GM12878 (cell line): ENCODE measurements around the gene EBF3. TPM values are rescaled to one million over a fixed set of nuclear protein-coding genes. Genes with fewer than 3 reads are reported as not detected.

ENCODE experiments used
- ATAC-seq: fragments of 200-7000 bp; cut with Tn5 transposase; 3 replicates; pipeline ENCODE4 v1.9.1; 2020; ENCODE audit warnings: mild to moderate bottlenecking, moderate library complexity
- BruUV-seq: library from RNA; stranded (reverse); fragments of 400-500 nt; replicated peaks from 2 replicates; lab custom pipeline; 2021; lab: Mats Ljungman, UMichigan
- CTCF ChIA-PET: fragments of 300-600 bp; sonication (Branson Sonifier 250); formaldehyde crosslinking; extraction: SDS; loops from one replicate; lab custom pipeline; 2021; ENCODE audit warnings: inconsistent platforms; lab: Yijun Ruan, JAX
- POLR2A ChIA-PET: fragments of 350-600 bp; formaldehyde crosslinking; extraction: SDS; loops from one replicate; lab custom pipeline; 2021; ENCODE audit warnings: inconsistent platforms; lab: Charles Lee
- RAD21 ChIA-PET: fragments of 300-600 bp; sonication (Branson Sonifier 250); formaldehyde crosslinking; loops from one replicate; lab custom pipeline; 2023; ENCODE audit warnings: antibody characterized with exemption; ENCODE audit not compliant: unreplicated experiment; lab: Charles Lee
- SMC1A ChIA-PET: fragments of 300-600 bp; sonication (Branson Sonifier 250); formaldehyde crosslinking; loops from one replicate; lab custom pipeline; 2023; ENCODE audit not compliant: unreplicated experiment, uncharacterized antibody; lab: Charles Lee
- DNase-seq: peaks from one replicate; pipeline ENCODE4 v3.0.0-alpha.2; 2011; ENCODE audit warnings: low read depth, low spot score
- FAIRE-seq: peaks from 3 replicates; lab custom pipeline; 2011; peaks lifted over from hg19 to GRCh38; lab: Jason Lieb, UNC
- H2AFZ ChIP-seq: 2 replicates; pipeline ENCODE4 v1.6.0; 2011; ENCODE audit warnings: low read depth, low read length, control low read depth; ENCODE audit not compliant: control insufficient read depth
- H3K27ac ChIP-seq: 2 replicates; pipeline ENCODE4 v1.5.1; 2011; ENCODE audit warnings: control low read depth; ENCODE audit not compliant: control insufficient read depth, insufficient read depth
- H3K27me3 ChIP-seq, 2 experiments: replicated peaks in 1 of 2; 2 replicates each; pipeline versions ENCODE4 v1.6.0 to v1.6.1; 2011; ENCODE audit warnings: low read length in 1 of 2; ENCODE audit not compliant: control insufficient read depth in 2 of 2, insufficient read depth in 2 of 2
- H3K36me3 ChIP-seq, 2 experiments: 2 replicates each; pipeline ENCODE4 v1.5.1; 2011; ENCODE audit warnings: low read length in 1 of 2; ENCODE audit not compliant: control insufficient read depth in 2 of 2, insufficient read depth in 2 of 2
- H3K4me1 ChIP-seq: 2 replicates; pipeline ENCODE4 v1.6.1; 2011; ENCODE audit warnings: mild to moderate bottlenecking, low read length, moderate library complexity, mixed read lengths; ENCODE audit not compliant: control insufficient read depth, insufficient read depth
- H3K4me2 ChIP-seq: 2 replicates; pipeline ENCODE4 v1.6.0; 2011; ENCODE audit warnings: control low read depth; ENCODE audit not compliant: control insufficient read depth, insufficient read depth
- H3K4me3 ChIP-seq: fragments of 200-600 bp; sonication (generic); 2 replicates; pipeline ENCODE4 v1.5.1; 2016
- H3K79me2 ChIP-seq: 2 replicates; pipeline ENCODE4 v1.6.0; 2011; ENCODE audit warnings: low read length; ENCODE audit not compliant: control insufficient read depth, insufficient read depth
- H3K9ac ChIP-seq: 2 replicates; pipeline ENCODE4 v1.8.0; 2011; ENCODE audit warnings: low read length, control low read depth, mixed read lengths; ENCODE audit not compliant: control insufficient read depth, insufficient read depth
- H3K9me3 ChIP-seq: replicated peaks from 3 replicates; pipeline ENCODE4 v1.5.1; 2011; ENCODE audit warnings: mild to moderate bottlenecking, low read length; ENCODE audit not compliant: control insufficient read depth, insufficient read depth
- H4K20me1 ChIP-seq: 2 replicates; pipeline ENCODE4 v1.6.0; 2011; ENCODE audit not compliant: control insufficient read depth, insufficient read depth
- CHD2 ChIP-seq: IDR thresholded peaks from 2 replicates; pipeline ENCODE4 v1.6.1; 2011; ENCODE audit warnings: low read depth, low read length, improper control_type of control experiment, borderline replicate concordance
- CHD4 ChIP-seq: fragments of 200-600 bp; sonication (generic); IDR thresholded peaks from 2 replicates; pipeline ENCODE4 v1.6.1; 2016; ENCODE audit warnings: mild to moderate bottlenecking
- HCFC1 ChIP-seq: fragments of 150-350 bp; IDR thresholded peaks from 2 replicates; pipeline ENCODE4 v1.6.1; 2014; ENCODE audit warnings: low read length
- HDGF ChIP-seq: fragments of 450-650 bp; IDR thresholded peaks from 2 replicates; pipeline ENCODE4 v1.6.1; 2016; ENCODE audit warnings: antibody characterized with exemption
- KDM1A ChIP-seq: fragments of 200-600 bp; sonication (generic); IDR thresholded peaks from 2 replicates; pipeline ENCODE4 v1.6.1; 2016; ENCODE audit warnings: borderline replicate concordance
- NFYB ChIP-seq: IDR thresholded peaks from 2 replicates; pipeline ENCODE4 v1.6.1; 2011; ENCODE audit warnings: low read depth, mild to moderate bottlenecking, low read length, improper control_type of control experiment, moderate library complexity; ENCODE audit not compliant: insufficient read depth
- NR2C1 ChIP-seq: fragments of 450-650 bp; IDR thresholded peaks from 2 replicates; pipeline ENCODE4 v1.6.1; 2017; ENCODE audit warnings: antibody characterized with exemption, mild to moderate bottlenecking, moderate library complexity
- PAX5 ChIP-seq: IDR thresholded peaks from 2 replicates; pipeline ENCODE4 v1.6.1; 2011; ENCODE audit warnings: low read depth, low read length, borderline replicate concordance
- RFX5 ChIP-seq: IDR thresholded peaks from 2 replicates; pipeline ENCODE4 v1.6.1; 2011; ENCODE audit warnings: low read depth, low read length, improper control_type of control experiment
- SIN3A ChIP-seq: IDR thresholded peaks from 2 replicates; pipeline ENCODE4 v1.6.1; 2012; ENCODE audit warnings: low read depth, low read length, improper control_type of control experiment
- YBX1 ChIP-seq: fragments of 450-650 bp; IDR thresholded peaks from 2 replicates; pipeline ENCODE4 v1.6.1; 2016; ENCODE audit warnings: antibody characterized with exemption
- ZNF274 ChIP-seq: IDR thresholded peaks from one replicate; pipeline ENCODE4 v1.8.0; 2011; ENCODE audit not compliant: insufficient read length, insufficient read depth
- WGBS: methylation state at CpG from one replicate; pipeline ENCODE4 v1.1.6; 2016; ENCODE audit warnings: low lambda C conversion rate; ENCODE audit not compliant: insufficient replicate concordance, insufficient coverage; ENCODE audit errors: missing lambda C conversion rate; 5-methylcytosine and 5-hydroxymethylcytosine counted together
- in situ Hi-C: fragments of 300-500 bp; cut with MboI; formaldehyde crosslinking; loops from 9 replicates; pipeline ENCODE4 v1.14.3; 2018; ENCODE audit warnings: mixed read lengths
- intact Hi-C: fragments of 100-400 bp; cut with micrococcal nuclease; formaldehyde crosslinking; loops from one replicate; pipeline ENCODE4 v1.14.2; 2022; ENCODE audit not compliant: unreplicated experiment
- polyA plus RNA-seq, 11 experiments: library from polyadenylated mRNA; depleted of rRNA in 4 of 11; unstranded in 6 of 11; stranded (reverse) in 5 of 11; fragments of >200 nt; fragmentation: Nextera tagmentation in 4 of 11; fragmentation: Illumina TruSeq in 1 of 11; extraction: Ambion mirVana in 4 of 11; extraction: Trizol in 1 of 11; gene quantifications; 1 replicate in 1 of 11; 2 replicates in 10 of 11; pipeline versions ENCODE4 v1.2.1 to v1.2.3, GENCODE V29; 2011 to 2016; ENCODE audit warnings: inconsistent platforms in 2 of 11, missing spikeins in 2 of 11, low read depth in 1 of 11
- total RNA-seq, 4 experiments: library from RNA; depleted of rRNA in 3 of 4; stranded (reverse); fragments of >200 nt in 3 of 4; fragmentation: Illumina TruSeq in 1 of 4; extraction: Trizol in 1 of 4; gene quantifications; 2 replicates each; pipeline versions ENCODE4 v1.2.1 to v1.2.3, GENCODE V29; 2013 to 2021
- TF ChIP-seq, protein P1 (sequence below): IDR thresholded peaks from 2 replicates; pipeline ENCODE4 v1.6.1; 2012; ENCODE audit warnings: mild to moderate bottlenecking, low read depth, low read length

EBF3 gene
- total and polyA plus RNA-seq, 10 of the 15 experiments (the other 5 are each of a cell fraction or from before 2014, with no cell fraction given): not detected

DNA sequence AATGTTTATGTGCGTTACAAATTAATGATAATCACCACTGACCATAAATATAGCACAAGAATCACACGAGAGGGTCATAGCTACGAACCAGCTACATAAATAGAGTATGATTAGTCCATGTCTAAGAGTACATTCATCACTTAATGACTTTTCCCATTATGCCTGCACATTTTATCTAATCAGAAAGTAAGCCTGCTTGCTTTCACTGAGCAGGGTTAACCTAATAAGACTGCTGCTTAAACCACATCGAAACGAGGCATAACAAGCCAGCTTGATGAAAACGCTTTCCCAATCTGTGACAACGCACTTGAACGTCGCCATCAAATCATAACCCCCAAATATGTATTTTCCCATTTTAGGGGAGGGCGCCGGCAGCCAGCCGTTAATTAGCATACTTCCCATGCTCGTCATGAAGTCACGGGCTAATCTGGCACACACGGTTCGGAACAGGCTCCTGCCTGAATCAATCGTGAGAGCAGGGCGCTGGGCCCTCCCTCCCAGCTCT is 71.5 kb downstream of the EBF3 start:
- H3K79me2 ChIP-seq: no peaks in the 10 kb centered on the region
- no peak overlapping the region for H3K27ac ChIP-seq
- no peaks in the 10 kb centered on the region for H3K4me1 ChIP-seq
- H3K4me3 ChIP-seq: no peak overlapping the region
- intact Hi-C loops: no loop called here
- H3K27me3 ChIP-seq: no peaks in the 10 kb centered on the region
- no peak overlapping the region for H3K4me2 ChIP-seq
- no peaks in the 10 kb centered on the region for H3K9me3 ChIP-seq
- in situ Hi-C loops: no loop called here
- no peaks in the 10 kb centered on the region for H3K36me3 ChIP-seq
- no TSS peak for BruUV-seq
- ChIA-PET RAD21 (no interaction called here), SMC1A (no interaction called here), CTCF (no interaction called here), POLR2A (no interaction called here)
- 48% methylated on average over 18 of the region's 18 CpGs for WGBS
- DNase-seq (no peak), ATAC-seq (no peak), FAIRE-seq (no peak)
- TF ChIP-seq RFX5 (no peak), YBX1 (no peak), CHD2 (no peak), SIN3A (no peak), HDGF (no peak), NR2C1 (no peak), PAX5 (no peak), NFYB (no peak), ZNF274 (no peak), HCFC1 (no peak), CHD4 (no peak), KDM1A (no peak)
- TF ChIP-seq, protein P1, sequence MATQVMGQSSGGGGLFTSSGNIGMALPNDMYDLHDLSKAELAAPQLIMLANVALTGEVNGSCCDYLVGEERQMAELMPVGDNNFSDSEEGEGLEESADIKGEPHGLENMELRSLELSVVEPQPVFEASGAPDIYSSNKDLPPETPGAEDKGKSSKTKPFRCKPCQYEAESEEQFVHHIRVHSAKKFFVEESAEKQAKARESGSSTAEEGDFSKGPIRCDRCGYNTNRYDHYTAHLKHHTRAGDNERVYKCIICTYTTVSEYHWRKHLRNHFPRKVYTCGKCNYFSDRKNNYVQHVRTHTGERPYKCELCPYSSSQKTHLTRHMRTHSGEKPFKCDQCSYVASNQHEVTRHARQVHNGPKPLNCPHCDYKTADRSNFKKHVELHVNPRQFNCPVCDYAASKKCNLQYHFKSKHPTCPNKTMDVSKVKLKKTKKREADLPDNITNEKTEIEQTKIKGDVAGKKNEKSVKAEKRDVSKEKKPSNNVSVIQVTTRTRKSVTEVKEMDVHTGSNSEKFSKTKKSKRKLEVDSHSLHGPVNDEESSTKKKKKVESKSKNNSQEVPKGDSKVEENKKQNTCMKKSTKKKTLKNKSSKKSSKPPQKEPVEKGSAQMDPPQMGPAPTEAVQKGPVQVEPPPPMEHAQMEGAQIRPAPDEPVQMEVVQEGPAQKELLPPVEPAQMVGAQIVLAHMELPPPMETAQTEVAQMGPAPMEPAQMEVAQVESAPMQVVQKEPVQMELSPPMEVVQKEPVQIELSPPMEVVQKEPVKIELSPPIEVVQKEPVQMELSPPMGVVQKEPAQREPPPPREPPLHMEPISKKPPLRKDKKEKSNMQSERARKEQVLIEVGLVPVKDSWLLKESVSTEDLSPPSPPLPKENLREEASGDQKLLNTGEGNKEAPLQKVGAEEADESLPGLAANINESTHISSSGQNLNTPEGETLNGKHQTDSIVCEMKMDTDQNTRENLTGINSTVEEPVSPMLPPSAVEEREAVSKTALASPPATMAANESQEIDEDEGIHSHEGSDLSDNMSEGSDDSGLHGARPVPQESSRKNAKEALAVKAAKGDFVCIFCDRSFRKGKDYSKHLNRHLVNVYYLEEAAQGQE: no peak
- H2AFZ ChIP-seq: no peak overlapping the region
- H3K9ac ChIP-seq: no peak overlapping the region
- no peaks in the 10 kb centered on the region for H4K20me1 ChIP-seq
